ENCODE results near the gene ZDHHC8.

- TF ChIP-seq CTCF (IDR thresholded peaks at IDR 0.05; ENCODE audit: insufficient read depth, low read length), result no peak
- no peak for TF ChIP-seq REST (IDR thresholded peaks at IDR 0.05; ENCODE audit: insufficient replicate concordance, low read depth)
- no peak for TF ChIP-seq SPI1 (IDR thresholded peaks at IDR 0.05; ENCODE audit: borderline replicate concordance, low read depth)
- TF ChIP-seq GABPA (IDR thresholded peaks at IDR 0.05; ENCODE audit: low read depth), result no peak
Observed at GRCh38 chr22:20155330-20156041, 23.9 kb downstream of the ZDHHC8 start.

Measured in HL-60 (cell line).